PFSK-1 (cell line): ENCODE measurements around the gene MATN4.

Experiments
- POLR2AphosphoS5 ChIP-seq: IDR thresholded peaks from 2 replicates; pipeline ENCODE4 v1.6.1; 2012; ENCODE audit warnings: low read depth, mild to moderate bottlenecking, control low read depth, low read length, moderate library complexity
- REST ChIP-seq, 2 experiments: IDR thresholded peaks; 2 replicates each; pipeline versions ENCODE4 v1.6.1 to v1.8.0; 2011 to 2012; ENCODE audit warnings: low read depth in 2 of 2, low read length in 2 of 2, control low read depth in 1 of 2, inconsistent platforms in 1 of 2, mild to moderate bottlenecking in 1 of 2, moderate library complexity in 1 of 2; ENCODE audit not compliant: insufficient read depth in 1 of 2

GRCh38 chr20:45275338-45275737 lies 32.8 kb downstream of the MATN4 start:
- TF ChIP-seq POLR2AphosphoS5 (no peak), REST (IDR thresholded peaks at IDR 0.05; ENCODE audit: insufficient read depth in 1 of 2, low read depth in 2 of 2, low read length in 2 of 2) (no peak)
